ENCODE results near the gene C6orf52. TPM values are rescaled to one million over a fixed set of nuclear protein-coding genes. Genes with fewer than 3 reads are reported as not detected.

Gene C6orf52
- total RNA-seq, 2 experiments from 2014 or later = not detected

- H3K27me3 ChIP-seq (ENCODE audit: control insufficient read depth in 1 of 2, insufficient read depth in 2 of 2, low read length in 2 of 2) = no peaks in the 10 kb centered on the region
- no peaks in the 10 kb centered on the region for H3K9me3 Mint-ChIP-seq
- no peaks in the 10 kb centered on the region for H3K4me1 ChIP-seq (ENCODE audit: insufficient read depth, low read length)
- no peak for TF ChIP-seq CTCF (IDR thresholded peaks at IDR 0.05)
- no peak overlapping the region for H3K4me3 Mint-ChIP-seq
- H3K36me3 ChIP-seq (ENCODE audit: insufficient read depth, low read length) = no peaks in the 10 kb centered on the region
- no peak overlapping the region for H3K4me3 ChIP-seq (ENCODE audit: low read length)
- no peak overlapping the region for H3K27ac ChIP-seq (ENCODE audit: low read depth in 1 of 2, low read length in 2 of 2)
- intact Hi-C loops (cut with DNase I, micrococcal nuclease) = no loop called here
- no peaks in the 10 kb centered on the region for H3K9me3 ChIP-seq (ENCODE audit: control insufficient read depth in 1 of 2, insufficient read depth in 1 of 2, low read length in 2 of 2)
- no peaks in the 10 kb centered on the region for H3K36me3 Mint-ChIP-seq (ENCODE audit: low read depth)
- ATAC-seq (ENCODE audit: poor library complexity) (no peak), DNase-seq (no peak)
- ChIA-PET CTCF (interaction anchor here (0.6 kb wide), 1 partner anchor 19 kb away, joined by 4 read pairs; no protein-coding TSS in a partner anchor), POLR2A (no interaction called here)
- peaks cover 3% of the 10 kb centered on the region for H3K4me1 Mint-ChIP-seq (ENCODE audit: low read depth)
- no peaks in the 10 kb centered on the region for H3K27me3 Mint-ChIP-seq
- no peak overlapping the region for H3K27ac Mint-ChIP-seq
Observed at GRCh38 chr6:10740061-10740460, 45.6 kb upstream of the C6orf52 start.

GRCh38 chr6:10736731-10737130, 42.3 kb upstream of the C6orf52 start:
- Histone ChIP-seq H3K4me3 (ENCODE audit: low read length) (no peak overlapping the region), H3K27me3 (ENCODE audit: control insufficient read depth in 1 of 2, insufficient read depth in 2 of 2, low read length in 2 of 2) (no peaks in the 10 kb centered on the region), H3K9me3 (ENCODE audit: control insufficient read depth in 1 of 2, insufficient read depth in 1 of 2, low read length in 2 of 2) (no peaks in the 10 kb centered on the region), H3K27ac (ENCODE audit: low read depth in 1 of 2, low read length in 2 of 2) (no peak overlapping the region), H3K4me1 (ENCODE audit: insufficient read depth, low read length) (no peaks in the 10 kb centered on the region), H3K36me3 (ENCODE audit: insufficient read depth, low read length) (peaks cover 3% of the 10 kb centered on the region)
- Mint-ChIP-seq H3K9me3 (no peaks in the 10 kb centered on the region), H3K4me3 (no peak overlapping the region), H3K4me1 (ENCODE audit: low read depth) (no peaks in the 10 kb centered on the region), H3K36me3 (ENCODE audit: low read depth) (peaks cover 16% of the 10 kb centered on the region), H3K27ac (no peak overlapping the region), H3K27me3 (no peaks in the 10 kb centered on the region)
- ChIA-PET POLR2A (interaction anchor here (1.1 to 1.7 kb wide), 2 partner anchors 16 to 34 kb away, joined by 3 read pairs; no protein-coding TSS in a partner anchor), CTCF (no interaction called here)
- intact Hi-C loops (cut with DNase I, micrococcal nuclease) = no loop called here
- TF ChIP-seq CTCF (IDR thresholded peaks at IDR 0.05) = no peak
- no peak for DNase-seq
- no peak for ATAC-seq (ENCODE audit: poor library complexity)

DNA sequence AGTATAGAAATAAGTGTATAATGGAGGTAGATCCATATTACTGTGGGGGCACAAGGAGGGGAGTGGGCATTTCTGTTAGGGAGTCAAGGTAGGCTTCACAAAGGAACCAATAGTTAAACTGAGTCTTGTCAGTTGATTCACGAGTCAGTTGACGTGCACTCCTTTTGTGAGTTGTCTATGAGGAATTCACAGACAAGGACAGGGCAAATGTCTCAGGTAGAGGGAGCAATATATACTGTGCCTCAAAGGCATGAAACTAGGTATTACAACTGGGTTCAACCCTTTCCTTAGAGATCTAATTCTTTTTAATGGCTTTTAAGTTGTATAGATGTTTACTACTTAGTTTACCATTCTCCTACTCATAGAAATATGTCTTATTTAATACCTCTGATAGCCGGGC, 39.4 kb upstream of the C6orf52 start:
- no peaks in the 10 kb centered on the region for H3K4me1 ChIP-seq (ENCODE audit: insufficient read depth, low read length)
- no peak for DNase-seq
- no peak for TF ChIP-seq CTCF (IDR thresholded peaks at IDR 0.05)
- H3K27ac ChIP-seq (ENCODE audit: low read depth in 1 of 2, low read length in 2 of 2) = no peak overlapping the region
- intact Hi-C loops (cut with DNase I, micrococcal nuclease) = no loop called here
- H3K27me3 Mint-ChIP-seq = no peaks in the 10 kb centered on the region
- ChIA-PET POLR2A (interaction anchor here (1.6 kb wide), 1 partner anchor 12 kb away, joined by 4 read pairs; no protein-coding TSS in a partner anchor), CTCF (no interaction called here)
- H3K36me3 Mint-ChIP-seq (ENCODE audit: low read depth) = peaks cover 34% of the 10 kb centered on the region
- H3K27ac Mint-ChIP-seq = no peak overlapping the region
- peaks cover 13% of the 10 kb centered on the region for H3K36me3 ChIP-seq (ENCODE audit: insufficient read depth, low read length)
- H3K4me3 Mint-ChIP-seq = no peak overlapping the region
- no peak for ATAC-seq (ENCODE audit: poor library complexity)
- no peaks in the 10 kb centered on the region for H3K9me3 ChIP-seq (ENCODE audit: control insufficient read depth in 1 of 2, insufficient read depth in 1 of 2, low read length in 2 of 2)
- H3K27me3 ChIP-seq (ENCODE audit: control insufficient read depth in 1 of 2, insufficient read depth in 2 of 2, low read length in 2 of 2) = no peaks in the 10 kb centered on the region
- H3K9me3 Mint-ChIP-seq = no peaks in the 10 kb centered on the region
- H3K4me1 Mint-ChIP-seq (ENCODE audit: low read depth) = no peaks in the 10 kb centered on the region
- no peak overlapping the region for H3K4me3 ChIP-seq (ENCODE audit: low read length)
